Prostate gland (tissue), 2 donors: ENCODE measurements around the gene ANKRD44.

Experiments
- CTCF ChIP-seq, 4 experiments: fragments of 200-600 bp in 2 of 4; fragments of 450-650 bp in 2 of 4; sonication (generic) in 2 of 4; IDR thresholded peaks; 1 replicate in 3 of 4; 2 replicates in 1 of 4; pipeline ENCODE4 v1.5.1; 2016 to 2019; ENCODE audit warnings: antibody characterized with exemption in 4 of 4, mild to moderate bottlenecking in 2 of 4, moderate library complexity in 2 of 4
- POLR2A ChIP-seq: fragments of 450-650 bp; IDR thresholded peaks from one replicate; pipeline ENCODE4 v1.6.1; 2016; ENCODE audit warnings: antibody characterized with exemption, mild to moderate bottlenecking

GRCh38 chr2:197285361-197285760 lies 25.2 kb downstream of the ANKRD44 start:
- TF ChIP-seq CTCF (IDR thresholded peaks at IDR 0.05) (no peak), POLR2A (no peak)
